Muscle layer of colon (tissue), 2 donors: ENCODE results near the gene EOLA1.
A peak's percentile ranks its signal among the peaks of the same experiment; 100 is the strongest.
"Not testable (repeated sequence)": the region's sequence is repeated elsewhere in the genome, so short reads cannot be mapped to it uniquely, and the experiment has no call there.

Experiments
- H3K27ac ChIP-seq: one replicate; pipeline ENCODE4 v1.7.0; 2013; ENCODE audit warnings: low read depth, mild to moderate bottlenecking, low read length, moderate library complexity
- H3K27me3 ChIP-seq, 2 donors: one replicate each; pipeline ENCODE4 v1.7.0; 2013; ENCODE audit warnings: low read length in 2 of 2, mild to moderate bottlenecking in 2 of 2; ENCODE audit not compliant: insufficient read depth in 2 of 2, control insufficient read depth in 1 of 2
- H3K36me3 ChIP-seq: one replicate; pipeline ENCODE4 v1.7.0; 2013; ENCODE audit warnings: mild to moderate bottlenecking, low read length; ENCODE audit not compliant: insufficient read depth
- H3K4me1 ChIP-seq: one replicate; pipeline ENCODE4 v1.7.0; 2013; ENCODE audit warnings: mild to moderate bottlenecking, low read length; ENCODE audit not compliant: insufficient read depth
- H3K4me3 ChIP-seq, 2 donors: one replicate each; pipeline ENCODE4 v1.7.0; 2013; ENCODE audit warnings: low read length in 2 of 2, low read depth in 1 of 2, mild to moderate bottlenecking in 1 of 2, moderate library complexity in 1 of 2
- H3K9ac ChIP-seq: one replicate; pipeline ENCODE4 v1.7.0; 2013; ENCODE audit warnings: low read length
- H3K9me3 ChIP-seq: one replicate; pipeline ENCODE4 v1.7.0; 2013; ENCODE audit warnings: mild to moderate bottlenecking, low read length
- donor health status: abdominal sarcoma.
- donor health status: Adenocarcinoma of cecum.

The EOLA1 gene

GRCh38 chrX:149540621-149541520, at the start of gene EOLA1:
EOLA1 (plus strand) TSS chrX:149541012; CDS start chrX:149545631, 4,619 bp downstream.
- no peaks in the 10 kb centered on the region for H3K36me3 ChIP-seq
- no peaks in the 10 kb centered on the region for H3K9me3 ChIP-seq
- H3K4me3 ChIP-seq: peak within 1 kb of the TSS; percentile 37 to 78
- H3K27me3 ChIP-seq: no peaks in the 10 kb centered on the region
- no peaks in the 10 kb centered on the region for H3K4me1 ChIP-seq
- H3K27ac ChIP-seq: peak within 1 kb of the TSS; percentile 75
- peak within 1 kb of the TSS; percentile 68 for H3K9ac ChIP-seq

- Histone ChIP-seq H3K4me3 (no peak overlapping the region), H3K27ac (no peak overlapping the region), H3K36me3 (peaks cover 57% of the 10 kb centered on the region), H3K9me3 (no peaks in the 10 kb centered on the region), H3K9ac (no peak overlapping the region), H3K27me3 (no peaks in the 10 kb centered on the region), H3K4me1 (no peaks in the 10 kb centered on the region)
Measured at GRCh38 chrX:149491812-149492211, 49.0 kb upstream of the EOLA1 start.

DNA sequence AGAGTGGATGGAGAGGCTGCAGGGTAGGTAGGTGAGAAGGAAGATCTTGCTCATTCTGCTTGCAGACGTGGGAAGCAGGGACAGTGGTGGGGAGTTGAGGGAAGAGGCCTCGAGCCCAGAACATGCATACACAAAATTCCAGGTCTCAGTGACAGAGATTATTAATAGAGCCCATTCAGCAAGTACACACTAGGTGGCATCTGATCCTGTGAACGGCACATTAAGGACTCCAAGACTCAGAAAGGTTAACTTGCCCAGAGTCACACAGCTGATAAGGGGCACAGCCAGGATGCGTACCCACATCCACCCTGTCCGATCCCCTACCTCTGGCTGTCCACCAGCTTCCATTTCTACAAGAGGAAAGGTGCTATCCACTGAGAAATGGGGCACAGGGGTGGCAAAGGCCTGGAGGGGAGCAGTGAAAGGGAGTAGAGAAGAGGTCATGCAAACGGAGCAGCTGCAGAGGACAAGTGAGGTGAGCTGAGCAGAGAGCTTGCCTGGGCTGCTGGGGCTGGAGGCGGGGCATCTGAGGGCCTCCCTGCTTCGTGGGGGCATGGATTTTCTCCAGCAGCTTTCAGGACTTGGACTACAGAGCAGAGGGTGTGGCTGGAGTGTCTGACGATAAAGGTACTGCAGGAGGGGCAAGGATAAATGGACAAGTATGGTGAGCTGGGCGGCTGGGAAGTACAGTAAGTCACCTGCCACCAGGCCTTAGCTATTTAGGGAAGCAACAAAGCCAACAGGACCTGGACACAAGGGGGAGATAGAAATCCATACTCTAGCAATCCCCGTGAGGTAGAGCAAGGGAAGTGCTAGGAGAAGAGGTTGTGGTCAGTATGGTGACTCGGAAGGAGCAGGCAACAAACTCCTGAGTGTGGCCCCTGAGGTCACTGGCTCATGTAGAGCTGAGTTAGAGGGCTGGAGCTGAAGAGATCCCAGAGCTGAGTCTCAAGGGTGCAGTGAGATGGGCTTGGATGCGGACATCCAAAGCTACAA, 46.9 kb upstream of the EOLA1 start:
- Histone ChIP-seq H3K4me3 (no peak overlapping the region), H3K36me3 (peaks cover 67% of the 10 kb centered on the region), H3K27me3 (no peaks in the 10 kb centered on the region), H3K4me1 (no peaks in the 10 kb centered on the region), H3K9ac (no peak overlapping the region), H3K27ac (no peak overlapping the region), H3K9me3 (no peaks in the 10 kb centered on the region)

DNA sequence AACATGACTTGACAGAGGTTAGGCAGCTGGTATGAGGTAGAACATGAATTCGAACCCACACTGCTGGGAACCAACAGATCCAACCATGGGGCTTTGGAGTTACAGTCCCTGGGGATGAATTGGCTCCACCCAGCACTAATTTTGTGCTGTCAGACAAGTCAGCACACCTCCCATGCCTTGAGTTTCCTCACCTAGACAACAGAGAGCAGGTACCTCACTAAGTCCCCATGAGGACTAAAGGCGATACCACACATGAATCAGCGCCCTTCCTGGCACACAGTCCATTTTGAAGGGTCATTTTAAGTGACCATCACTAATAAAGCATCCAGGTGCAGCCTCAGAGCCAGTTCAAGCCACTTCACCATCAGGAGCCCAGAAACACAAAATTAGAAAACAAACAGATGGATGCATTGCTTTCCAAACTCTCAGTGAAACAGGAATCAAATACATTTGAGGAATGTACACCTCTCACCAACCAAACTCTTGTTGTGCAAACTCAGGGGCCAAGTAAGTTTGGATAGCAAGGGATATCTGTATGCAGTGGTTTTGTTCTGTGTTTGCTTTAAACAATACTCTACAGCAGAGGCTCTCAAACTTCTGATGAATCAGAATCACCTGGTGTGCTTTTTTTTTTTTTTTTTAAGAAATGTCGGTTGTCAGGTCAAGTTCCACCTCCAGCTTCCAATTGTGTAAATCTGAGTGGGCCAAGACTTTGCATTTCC, 45.8 kb upstream of the EOLA1 start:
- H3K4me1 ChIP-seq: no peaks in the 10 kb centered on the region
- H3K9me3 ChIP-seq: no peaks in the 10 kb centered on the region
- no peak overlapping the region for H3K9ac ChIP-seq
- no peak overlapping the region for H3K27ac ChIP-seq
- no peaks in the 10 kb centered on the region for H3K27me3 ChIP-seq
- no peak overlapping the region for H3K4me3 ChIP-seq
- H3K36me3 ChIP-seq: peaks cover 66% of the 10 kb centered on the region

- no peaks in the 10 kb centered on the region for H3K4me1 ChIP-seq
- H3K27me3 ChIP-seq: no peaks in the 10 kb centered on the region
- no peak overlapping the region for H3K4me3 ChIP-seq
- no peak overlapping the region for H3K9ac ChIP-seq
- H3K9me3 ChIP-seq: no peaks in the 10 kb centered on the region
- H3K27ac ChIP-seq: no peak overlapping the region
- H3K36me3 ChIP-seq: peaks cover 72% of the 10 kb centered on the region
Measured at GRCh38 chrX:149495573-149496071, 45.2 kb upstream of the EOLA1 start.

- no peak overlapping the region for H3K4me3 ChIP-seq
- H3K27ac ChIP-seq: no peak overlapping the region
- peaks cover 76% of the 10 kb centered on the region for H3K36me3 ChIP-seq
- H3K9ac ChIP-seq: no peak overlapping the region
- H3K4me1 ChIP-seq: peaks cover 2% of the 10 kb centered on the region
- H3K9me3 ChIP-seq: no peaks in the 10 kb centered on the region
- no peaks in the 10 kb centered on the region for H3K27me3 ChIP-seq
Measured at GRCh38 chrX:149497054-149497453, 43.8 kb upstream of the EOLA1 start.

DNA sequence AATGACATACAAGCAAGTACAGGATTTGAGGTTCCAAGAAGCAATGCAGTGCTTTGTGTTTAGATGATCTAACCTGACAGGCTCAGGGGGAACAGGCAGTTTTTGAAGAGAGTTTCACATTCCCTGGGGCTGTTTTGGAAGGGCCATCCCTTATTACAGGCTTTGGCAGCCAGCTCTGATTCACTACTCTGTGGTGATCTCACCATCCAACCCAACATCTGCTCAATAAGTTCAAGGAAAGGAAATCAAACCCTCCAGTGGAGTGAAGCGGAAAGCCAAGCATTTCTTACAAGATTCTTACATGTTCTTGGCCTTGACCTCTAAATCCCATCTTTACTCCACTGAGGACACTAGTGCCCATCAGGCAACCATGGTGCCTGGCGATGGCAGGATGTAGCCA, 43.2 kb upstream of the EOLA1 start:
- H3K4me3 ChIP-seq: no peak overlapping the region
- peaks cover 75% of the 10 kb centered on the region for H3K36me3 ChIP-seq
- H3K27me3 ChIP-seq: no peaks in the 10 kb centered on the region
- H3K9me3 ChIP-seq: no peaks in the 10 kb centered on the region
- H3K4me1 ChIP-seq: peaks cover 6% of the 10 kb centered on the region
- H3K9ac ChIP-seq: no peak overlapping the region
- H3K27ac ChIP-seq: no peak overlapping the region

GRCh38 chrX:149498767-149499166, 42.0 kb upstream of the EOLA1 start:
- Histone ChIP-seq H3K9ac (no peak overlapping the region), H3K9me3 (no peaks in the 10 kb centered on the region), H3K27me3 (no peaks in the 10 kb centered on the region), H3K4me1 (peaks cover 6% of the 10 kb centered on the region), H3K27ac (no peak overlapping the region), H3K36me3 (peaks cover 68% of the 10 kb centered on the region), H3K4me3 (no peak overlapping the region)

- no peak overlapping the region for H3K4me3 ChIP-seq
- no peaks in the 10 kb centered on the region for H3K9me3 ChIP-seq
- no peaks in the 10 kb centered on the region for H3K27me3 ChIP-seq
- no peak overlapping the region for H3K9ac ChIP-seq
- peaks cover 10% of the 10 kb centered on the region for H3K4me1 ChIP-seq
- no peak overlapping the region for H3K27ac ChIP-seq
- peaks cover 60% of the 10 kb centered on the region for H3K36me3 ChIP-seq
Measured at GRCh38 chrX:149499766-149500165, 41.0 kb upstream of the EOLA1 start.

DNA sequence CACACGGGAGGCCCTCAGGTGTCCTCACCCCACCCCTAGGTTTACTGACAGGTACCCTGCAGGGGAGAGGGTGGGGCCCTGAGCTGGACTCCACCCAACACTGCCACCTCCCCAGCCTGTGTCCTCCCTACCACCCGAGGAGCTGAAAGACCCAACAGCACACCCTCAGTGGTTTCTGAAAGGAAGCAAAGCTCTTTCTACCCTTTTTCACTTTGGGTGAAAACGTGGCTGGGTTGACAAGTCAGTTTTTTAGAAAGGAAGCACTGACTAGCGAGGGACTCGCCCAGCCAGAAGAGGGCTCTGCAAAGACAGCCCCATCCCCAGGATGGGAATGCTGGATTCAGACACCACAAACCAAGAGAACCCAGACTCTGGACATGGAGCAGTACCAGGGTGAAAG, 37.9 kb upstream of the EOLA1 start:
- H3K4me3 ChIP-seq, H3K9ac ChIP-seq, H3K27me3 ChIP-seq, H3K9me3 ChIP-seq, H3K27ac ChIP-seq: not testable (repeated sequence)
- Histone ChIP-seq H3K36me3 (peaks cover 31% of the 10 kb centered on the region), H3K4me1 (peaks cover 13% of the 10 kb centered on the region)

GRCh38 chrX:149503446-149503845, 37.4 kb upstream of the EOLA1 start:
- H3K27ac ChIP-seq, H3K9ac ChIP-seq, H3K9me3 ChIP-seq, H3K27me3 ChIP-seq, H3K4me3 ChIP-seq: not testable (repeated sequence)
- Histone ChIP-seq H3K36me3 (peaks cover 28% of the 10 kb centered on the region), H3K4me1 (peaks cover 13% of the 10 kb centered on the region)
